HG02870 (cell line): ENCODE results near the gene CCDC141.

Experiments used
- ATAC-seq: cut with Tn5 transposase; IDR thresholded peaks from one replicate; pipeline ENCODE4 v1.9.1; 2021; ENCODE audit warnings: mild to moderate bottlenecking, moderate library complexity; ENCODE audit not compliant: unreplicated experiment

The CCDC141 gene

GRCh38 chr2:178980815-178981214 is 69.1 kb downstream of the CCDC141 start:
- no peak for ATAC-seq

- no peak for ATAC-seq
Observed at GRCh38 chr2:178978667-178979066, 71.3 kb downstream of the CCDC141 start.

GRCh38 chr2:178976351-178976750 is 73.6 kb downstream of the CCDC141 start:
- ATAC-seq, result no peak

GRCh38 chr2:178962805-178963433 is 87.0 kb downstream of the CCDC141 start:
- no peak for ATAC-seq

- no peak for ATAC-seq
Observed at GRCh38 chr2:178962152-178962551, 87.8 kb downstream of the CCDC141 start.

- ATAC-seq, result no peak
Observed at GRCh38 chr2:178954049-178954448, 95.9 kb downstream of the CCDC141 start.

- no peak for ATAC-seq
Observed at GRCh38 chr2:178951266-178952006, 98.5 kb downstream of the CCDC141 start.

GRCh38 chr2:178949584-178949983 is 100.4 kb downstream of the CCDC141 start:
- ATAC-seq, result peak; percentile 99

GRCh38 chr2:178949151-178949550 is 100.8 kb downstream of the CCDC141 start:
- no peak for ATAC-seq

- no peak for ATAC-seq
Observed at GRCh38 chr2:178947006-178947405, 102.9 kb downstream of the CCDC141 start.

- no peak for ATAC-seq
Observed at GRCh38 chr2:178946494-178946893, 103.4 kb downstream of the CCDC141 start.

- no peak for ATAC-seq
Observed at GRCh38 chr2:178943745-178944144, 106.2 kb downstream of the CCDC141 start.

- ATAC-seq, result no peak
Observed at GRCh38 chr2:178934571-178934970, 115.4 kb downstream of the CCDC141 start.

- no peak for ATAC-seq
Observed at GRCh38 chr2:178933493-178933892, 116.4 kb downstream of the CCDC141 start.

- peak; percentile 85 for ATAC-seq
Observed at GRCh38 chr2:178928077-178928476, 121.9 kb downstream of the CCDC141 start.

GRCh38 chr2:178927173-178927572 is 122.8 kb downstream of the CCDC141 start:
- no peak for ATAC-seq

- no peak for ATAC-seq
Observed at GRCh38 chr2:178924817-178925216, 125.1 kb downstream of the CCDC141 start.

- ATAC-seq, result no peak
Observed at GRCh38 chr2:178923546-178923945, 126.4 kb downstream of the CCDC141 start.

- no peak for ATAC-seq
Observed at GRCh38 chr2:178920916-178921513, 128.9 kb downstream of the CCDC141 start.

- ATAC-seq, result no peak
Observed at GRCh38 chr2:178917555-178917954, 132.4 kb downstream of the CCDC141 start.

GRCh38 chr2:178915423-178916173 is 134.3 kb downstream of the CCDC141 start:
- no peak for ATAC-seq
